Astrocyte (in vitro differentiated cells and primary cell): ENCODE measurements around the gene FERMT3. TPM values are rescaled to one million over a fixed set of nuclear protein-coding genes. Genes with fewer than 3 reads are reported as not detected.

Source experiments
- DNase-seq: peaks from one replicate; pipeline ENCODE4 v3.0.0-alpha.2; 2010; ENCODE audit warnings: low read depth
- FAIRE-seq: peaks from 2 replicates; lab custom pipeline; 2011; peaks lifted over from hg19 to GRCh38; lab: Jason Lieb, UNC
- H2AFZ ChIP-seq: 2 replicates; pipeline ENCODE4 v1.6.0; 2012; ENCODE audit warnings: low read depth, low read length, inconsistent platforms
- H3K27ac ChIP-seq: 2 replicates; pipeline ENCODE4 v1.5.1; 2011; ENCODE audit warnings: low read depth, low read length, inconsistent platforms
- H3K27me3 ChIP-seq: 2 replicates; pipeline ENCODE4 v1.6.0; 2011; ENCODE audit warnings: low read length, inconsistent platforms; ENCODE audit not compliant: insufficient read depth
- H3K36me3 ChIP-seq: 2 replicates; pipeline ENCODE4 v1.5.1; 2011; ENCODE audit warnings: low read length, inconsistent platforms; ENCODE audit not compliant: insufficient read depth
- H3K4me1 ChIP-seq: 2 replicates; pipeline ENCODE4 v1.5.1; 2011; ENCODE audit warnings: low read length, inconsistent platforms; ENCODE audit not compliant: insufficient read depth
- H3K4me2 ChIP-seq: 2 replicates; pipeline ENCODE4 v1.6.0; 2012; ENCODE audit warnings: low read length, inconsistent platforms
- H3K4me3 ChIP-seq: 2 replicates; pipeline ENCODE4 v1.5.1; 2011; ENCODE audit warnings: low read depth, mild to moderate bottlenecking, low read length, inconsistent platforms; ENCODE audit not compliant: insufficient read depth
- H3K79me2 ChIP-seq: 2 replicates; pipeline ENCODE4 v1.6.0; 2012; ENCODE audit warnings: mild to moderate bottlenecking, low read length, inconsistent platforms; ENCODE audit not compliant: insufficient read depth
- H3K9ac ChIP-seq: 2 replicates; pipeline ENCODE4 v1.6.0; 2012; ENCODE audit warnings: mild to moderate bottlenecking, low read length, inconsistent platforms
- H3K9me3 ChIP-seq: 2 replicates; pipeline ENCODE4 v1.5.1; 2012; ENCODE audit warnings: low read depth, mild to moderate bottlenecking, low read length, inconsistent platforms; ENCODE audit not compliant: insufficient read depth
- H4K20me1 ChIP-seq: 2 replicates; pipeline ENCODE4 v1.6.0; 2012; ENCODE audit warnings: low read length, inconsistent platforms; ENCODE audit not compliant: insufficient read depth
- H3K27ac Mint-ChIP-seq: one replicate; pipeline ENCODE4 v1.8.0; 2021; ENCODE audit warnings: mild to moderate bottlenecking, mixed read lengths; ENCODE audit not compliant: unreplicated experiment
- H3K27me3 Mint-ChIP-seq: one replicate; pipeline ENCODE4 v1.8.0; 2021; ENCODE audit warnings: low read depth, mixed read lengths; ENCODE audit not compliant: unreplicated experiment
- H3K36me3 Mint-ChIP-seq: one replicate; pipeline ENCODE4 v1.8.0; 2021; ENCODE audit warnings: low read depth, mixed read lengths; ENCODE audit not compliant: unreplicated experiment
- H3K4me1 Mint-ChIP-seq: one replicate; pipeline ENCODE4 v1.8.0; 2021; ENCODE audit warnings: low read depth, mixed read lengths; ENCODE audit not compliant: unreplicated experiment
- H3K4me3 Mint-ChIP-seq: one replicate; pipeline ENCODE4 v1.8.0; 2021; ENCODE audit warnings: mild to moderate bottlenecking, moderate library complexity, mixed read lengths; ENCODE audit not compliant: unreplicated experiment
- H3K9me3 Mint-ChIP-seq: one replicate; pipeline ENCODE4 v1.8.0; 2021; ENCODE audit warnings: mild to moderate bottlenecking, mixed read lengths; ENCODE audit not compliant: unreplicated experiment
- CTCF ChIP-seq: IDR thresholded peaks from 2 replicates; pipeline ENCODE4 v1.5.1; 2011; ENCODE audit warnings: low read depth, mild to moderate bottlenecking, inconsistent platforms, low read length, moderate library complexity; ENCODE audit not compliant: insufficient read depth
- EZH2 ChIP-seq: IDR thresholded peaks from 2 replicates; pipeline ENCODE4 v1.6.1; 2012; ENCODE audit warnings: mild to moderate bottlenecking, low read length, inconsistent platforms; ENCODE audit not compliant: insufficient read depth
- total RNA-seq: library from RNA; stranded (reverse); gene quantifications from 2 replicates; pipeline ENCODE4 v1.2.1, GENCODE V29; 2021

The FERMT3 gene
- total RNA-seq, 1 donor from 2014 or later = 1.3 TPM

GRCh38 chr11:64233913-64234586 lies 27.5 kb downstream of the FERMT3 start, which contains the start of gene VEGFB:
Gene VEGFB, plus strand, starts transcription at chr11:64234584. Its CDS starts 250 bp downstream, at chr11:64234834.
- no peak for FAIRE-seq
- Histone ChIP-seq H3K36me3 (peaks cover 11% of the 10 kb centered on the region), H4K20me1 (peaks cover 11% of the 10 kb centered on the region), H3K9ac (peak within 1 kb of the TSS; percentile 64), H2AFZ (peak within 1 kb of the TSS; percentile 52), H3K9me3 (no peaks in the 10 kb centered on the region), H3K4me1 (peaks cover 20% of the 10 kb centered on the region), H3K27ac (no peak within 1 kb of the TSS), H3K79me2 (peaks cover 10% of the 10 kb centered on the region), H3K4me2 (peak within 1 kb of the TSS; percentile 87), H3K4me3 (peak within 1 kb of the TSS; percentile 58), H3K27me3 (no peaks in the 10 kb centered on the region)
- H3K9me3 Mint-ChIP-seq = no peaks in the 10 kb centered on the region
- no peak for DNase-seq
- peaks cover 3% of the 10 kb centered on the region for H3K4me1 Mint-ChIP-seq
- TF ChIP-seq CTCF = no peak
- no peak for TF ChIP-seq EZH2
- no peaks in the 10 kb centered on the region for H3K27me3 Mint-ChIP-seq
- peak within 1 kb of the TSS; percentile 81 for H3K4me3 Mint-ChIP-seq
- H3K36me3 Mint-ChIP-seq = no peaks in the 10 kb centered on the region
- H3K27ac Mint-ChIP-seq = peak within 1 kb of the TSS; percentile 41

- H4K20me1 ChIP-seq = peaks cover 11% of the 10 kb centered on the region
- FAIRE-seq (no peak), DNase-seq (no peak)
- peak overlapping the region; percentile 83 for H3K4me2 ChIP-seq
- peak overlapping the region; percentile 29 for H3K9ac ChIP-seq
- H3K27me3 ChIP-seq = no peaks in the 10 kb centered on the region
- no peak overlapping the region for H2AFZ ChIP-seq
- H3K27ac Mint-ChIP-seq = no peak overlapping the region
- peaks cover 8% of the 10 kb centered on the region for H3K79me2 ChIP-seq
- no peaks in the 10 kb centered on the region for H3K9me3 ChIP-seq
- H3K4me3 Mint-ChIP-seq = peak overlapping the region; percentile 81
- H3K27me3 Mint-ChIP-seq = no peaks in the 10 kb centered on the region
- H3K27ac ChIP-seq = no peak overlapping the region
- peaks cover 3% of the 10 kb centered on the region for H3K4me1 Mint-ChIP-seq
- H3K36me3 ChIP-seq = peaks cover 11% of the 10 kb centered on the region
- H3K4me3 ChIP-seq = peak overlapping the region; percentile 45
- peaks cover 15% of the 10 kb centered on the region for H3K4me1 ChIP-seq
- TF ChIP-seq EZH2 (no peak), CTCF (no peak)
- no peaks in the 10 kb centered on the region for H3K36me3 Mint-ChIP-seq
- no peaks in the 10 kb centered on the region for H3K9me3 Mint-ChIP-seq
Measured at GRCh38 chr11:64234647-64235379, 28.3 kb downstream of the FERMT3 start.
